GM18505 (cell line): ENCODE results near the gene FAM204A.

ENCODE experiments used
- ATAC-seq: cut with Tn5 transposase; IDR thresholded peaks from one replicate; pipeline ENCODE4 v1.9.1; 2021; ENCODE audit not compliant: unreplicated experiment
- POLR2A ChIP-seq: IDR thresholded peaks from 4 replicates; pipeline ENCODE4 v1.6.1; 2011; ENCODE audit warnings: borderline replicate concordance; ENCODE audit not compliant: insufficient read depth, insufficient read length; ENCODE audit errors: extremely low read depth

FAM204A gene

GRCh38 chr10:118256825-118257570 is 85.1 kb downstream of the FAM204A start:
- TF ChIP-seq POLR2A, result no peak
- no peak for ATAC-seq

GRCh38 chr10:118256209-118256608 is 85.9 kb downstream of the FAM204A start:
- no peak for ATAC-seq

DNA sequence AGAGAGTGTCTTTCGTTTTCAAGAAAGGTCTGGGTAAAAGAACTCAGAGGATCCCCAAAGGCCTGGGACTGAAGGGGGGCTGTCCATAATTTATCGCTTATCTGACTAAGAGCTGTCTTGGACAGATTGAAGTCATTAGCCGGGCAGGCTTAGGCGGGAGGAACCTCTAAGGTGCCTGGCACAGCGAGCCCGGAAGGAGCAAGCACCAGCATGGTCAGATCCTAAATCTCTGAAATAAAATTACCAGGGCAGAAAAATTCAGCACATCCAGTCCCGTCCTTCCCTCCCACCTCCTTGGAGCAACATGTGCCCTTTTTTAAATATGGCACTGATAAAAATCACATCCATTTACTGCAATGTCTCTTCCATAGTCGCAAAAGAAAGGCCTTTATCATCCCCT is 86.8 kb downstream of the FAM204A start:
- TF ChIP-seq POLR2A, result no peak

More at GRCh38 chr10:118256209-118256608, 85.9 kb downstream of the FAM204A start:
- TF ChIP-seq POLR2A, result no peak

DNA sequence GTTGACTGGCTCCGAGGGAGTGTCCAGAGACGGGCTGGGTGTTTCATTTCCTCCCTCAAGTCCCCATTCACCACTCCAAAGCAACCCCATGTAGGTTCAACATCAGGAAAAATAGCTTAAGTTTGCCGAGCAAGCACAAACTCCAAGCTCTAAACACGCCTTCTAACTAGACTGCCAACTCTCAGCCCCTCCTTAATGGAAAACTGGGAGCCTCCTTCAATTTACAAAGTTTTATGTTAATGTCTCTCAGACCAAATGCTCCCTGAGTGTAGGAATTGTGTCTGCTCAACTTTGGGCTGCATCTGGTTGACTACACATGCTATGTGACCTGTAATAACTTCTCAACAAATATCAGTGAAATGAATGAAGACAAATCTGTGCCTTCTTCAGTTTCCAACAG is 87.5 kb downstream of the FAM204A start:
- ATAC-seq, result no peak
- TF ChIP-seq POLR2A, result no peak

More for the DNA sequence above, 86.8 kb downstream of the FAM204A start:
- no peak for ATAC-seq

GRCh38 chr10:118253397-118253796 is 88.7 kb downstream of the FAM204A start:
- TF ChIP-seq POLR2A, result no peak
- ATAC-seq, result no peak

DNA sequence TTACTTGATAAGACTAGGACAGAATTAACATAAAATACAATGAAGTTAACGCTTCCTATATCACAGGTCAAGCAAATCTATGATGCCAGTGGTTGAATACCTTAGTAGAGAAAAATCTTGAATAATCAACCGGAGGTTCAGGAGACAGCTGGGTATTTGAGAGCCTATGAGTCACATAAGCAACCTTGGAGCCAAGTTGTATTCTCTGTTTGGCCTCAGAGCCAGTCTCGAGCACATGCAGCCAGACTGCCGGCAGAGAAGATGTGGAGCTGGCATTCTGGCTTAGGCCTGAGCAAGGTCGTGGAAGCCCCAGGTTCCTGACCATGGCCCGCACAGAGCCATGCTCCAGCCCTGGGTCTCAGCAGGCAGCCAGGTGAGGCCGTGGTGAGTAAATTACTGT is 90.3 kb downstream of the FAM204A start:
- ATAC-seq, result no peak
- no peak for TF ChIP-seq POLR2A

GRCh38 chr10:118249714-118250113 is 92.4 kb downstream of the FAM204A start:
- ATAC-seq, result no peak
- TF ChIP-seq POLR2A, result no peak
